HG03039 (cell line): Measurements from ENCODE around the gene SEMA7A.
"Not testable (repeated sequence)": the region's sequence is repeated elsewhere in the genome, so short reads cannot be mapped to it uniquely, and the experiment has no call there.

ENCODE experiments used
- ATAC-seq: cut with Tn5 transposase; IDR thresholded peaks from one replicate; pipeline ENCODE4 v1.9.1; 2021; ENCODE audit warnings: mild to moderate bottlenecking, moderate library complexity; ENCODE audit not compliant: unreplicated experiment

SEMA7A gene

DNA sequence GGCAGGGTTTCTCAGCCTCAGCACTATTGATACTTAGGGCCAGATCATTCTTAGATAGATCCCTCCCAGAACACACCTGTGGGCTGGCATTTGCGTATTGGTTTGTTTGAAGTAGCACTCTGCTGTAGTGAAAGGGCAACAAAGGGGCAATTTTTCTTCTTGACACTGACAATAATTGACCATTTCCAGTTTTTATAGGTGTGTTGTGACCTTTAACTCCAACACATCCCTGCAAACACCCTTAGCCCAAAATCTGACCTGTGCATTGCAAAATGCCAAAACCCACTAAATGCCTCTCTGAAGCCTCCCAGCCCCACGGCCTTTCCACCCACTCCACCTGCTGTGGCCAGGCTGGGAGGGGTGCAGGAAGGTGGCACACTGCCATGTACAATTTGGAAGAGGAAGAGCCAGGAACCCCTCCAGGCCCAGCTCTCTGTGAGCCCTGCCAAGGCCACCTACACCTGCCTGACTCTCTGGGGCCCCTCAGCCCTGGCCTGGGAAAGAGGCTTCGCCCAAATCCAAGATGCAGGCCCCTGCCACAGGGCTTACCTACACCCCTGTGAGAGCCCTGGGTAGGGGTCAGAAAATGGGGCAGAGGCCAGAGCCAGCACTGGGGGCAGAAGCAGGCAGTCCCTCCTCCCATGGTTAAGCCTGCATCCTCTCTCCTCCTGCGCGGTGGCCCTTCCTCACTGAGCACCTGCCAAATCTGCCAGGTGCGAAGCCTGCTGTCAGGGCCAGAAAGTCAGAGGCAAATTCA is 56.8 kb downstream of the SEMA7A start:
- no peak for ATAC-seq

DNA sequence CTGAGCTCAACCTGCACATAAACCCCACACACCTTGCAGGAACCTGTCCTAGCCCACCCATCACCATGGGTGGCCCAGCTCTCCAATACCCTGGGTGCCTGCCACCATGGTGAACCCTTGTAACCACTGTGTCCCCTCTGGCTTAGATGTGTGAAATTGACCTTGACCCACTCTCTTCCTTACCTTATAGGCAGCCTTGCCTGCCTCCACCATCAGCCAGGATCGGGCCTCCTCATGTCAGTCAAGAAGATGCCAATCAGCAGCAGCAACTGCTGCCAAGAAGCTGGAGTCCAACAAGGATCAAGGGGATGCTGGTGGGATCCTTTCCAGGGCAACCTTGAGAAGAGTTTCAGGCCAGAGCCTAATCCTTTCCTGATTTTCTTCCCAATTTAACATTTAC is 57.5 kb downstream of the SEMA7A start:
- ATAC-seq = no peak

DNA sequence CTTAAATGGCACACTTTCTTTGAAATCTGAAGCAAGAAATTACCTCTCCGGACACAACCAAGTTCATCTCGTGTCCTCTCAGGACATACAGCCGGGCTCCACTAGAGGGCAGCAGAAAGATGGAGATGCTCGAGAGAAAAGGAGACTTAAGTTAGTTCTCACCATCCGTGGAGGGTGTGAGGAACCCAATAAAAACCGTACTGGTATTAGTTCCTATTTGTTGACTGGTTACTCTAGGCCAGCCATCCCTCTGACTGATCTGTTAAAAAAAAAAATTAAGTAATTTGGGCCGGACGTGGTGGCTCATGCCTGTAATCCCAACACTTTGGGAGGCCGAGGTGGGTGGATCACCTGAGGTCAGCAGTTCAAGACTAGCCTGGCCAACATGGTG is 58.5 kb downstream of the SEMA7A start:
- no peak for ATAC-seq

DNA sequence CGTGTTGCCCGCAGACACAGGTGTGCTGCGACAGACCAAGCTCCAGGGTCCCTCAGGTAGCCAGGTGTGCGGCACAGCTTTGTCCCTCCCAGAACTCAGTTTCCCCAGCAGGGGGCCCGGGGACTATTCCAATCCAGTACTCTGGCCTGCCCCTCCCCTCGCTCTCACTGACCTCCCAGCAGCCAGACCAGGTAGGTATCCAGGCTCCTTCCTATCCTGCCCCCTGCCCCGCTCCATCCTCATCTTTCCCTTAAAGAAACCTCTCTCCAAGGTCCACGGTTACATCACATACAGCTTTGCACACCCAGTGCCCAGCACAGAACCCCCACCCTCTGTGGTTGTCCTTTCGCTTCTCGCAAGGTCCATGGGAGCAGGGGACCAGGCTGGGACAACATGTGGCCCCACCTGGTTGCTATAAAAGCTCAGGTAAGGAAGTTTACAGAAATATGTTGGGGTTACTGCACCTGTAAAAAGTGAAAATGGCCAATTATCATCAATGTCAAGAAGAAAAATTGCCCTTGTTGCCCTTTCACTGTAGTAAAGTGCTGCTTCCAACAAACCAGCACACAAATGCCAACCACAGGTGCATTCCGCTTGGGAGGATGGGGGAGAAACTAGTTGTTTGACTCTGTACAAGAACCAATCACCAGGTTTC is 59.0 kb downstream of the SEMA7A start:
- no peak for ATAC-seq

DNA sequence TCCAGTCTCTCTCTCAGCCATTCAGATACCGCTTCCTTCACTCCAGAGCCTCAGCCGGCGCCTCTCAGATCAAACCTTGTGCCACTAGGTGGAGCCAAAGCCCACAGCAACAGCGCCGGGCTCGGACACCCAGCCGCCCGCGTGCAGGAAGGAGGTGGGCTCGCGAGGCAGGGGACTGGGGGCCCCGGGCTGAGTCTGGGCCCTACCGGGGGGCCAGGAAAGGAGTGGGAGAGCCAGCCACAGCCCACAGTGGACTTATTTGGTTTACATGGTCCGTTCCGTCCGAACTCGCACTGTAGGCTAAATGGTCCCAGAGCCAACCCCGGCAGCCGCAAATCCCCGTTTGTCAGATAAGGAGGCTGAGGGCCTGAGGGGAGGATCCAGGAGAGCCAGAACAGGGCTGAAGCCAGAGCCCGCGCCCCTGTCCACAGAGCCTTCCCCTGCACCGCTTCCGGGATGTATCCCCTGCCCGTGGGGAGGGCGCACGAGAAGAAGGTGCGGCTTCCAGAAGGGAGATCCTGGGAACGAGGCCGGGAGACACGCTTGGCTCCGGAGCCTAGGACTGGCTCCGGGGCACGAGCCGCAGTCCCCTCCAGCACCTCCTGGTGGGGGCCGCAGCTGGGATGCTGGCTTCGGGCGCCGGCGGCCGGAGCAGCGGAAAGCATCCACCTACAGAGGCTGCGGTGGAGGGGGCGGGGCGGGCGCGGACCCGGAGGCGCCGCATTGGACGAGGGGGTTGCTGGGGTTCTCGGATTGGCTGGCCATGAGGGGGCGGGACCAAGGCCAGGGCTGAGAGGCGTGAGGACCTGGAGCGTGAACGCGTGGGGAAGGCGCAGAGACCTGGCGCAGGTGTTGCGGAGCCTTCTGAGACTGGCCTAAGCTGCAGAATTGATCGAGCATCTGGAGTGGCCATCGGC is 59.8 kb downstream of the SEMA7A start:
- ATAC-seq = peak; percentile 65

DNA sequence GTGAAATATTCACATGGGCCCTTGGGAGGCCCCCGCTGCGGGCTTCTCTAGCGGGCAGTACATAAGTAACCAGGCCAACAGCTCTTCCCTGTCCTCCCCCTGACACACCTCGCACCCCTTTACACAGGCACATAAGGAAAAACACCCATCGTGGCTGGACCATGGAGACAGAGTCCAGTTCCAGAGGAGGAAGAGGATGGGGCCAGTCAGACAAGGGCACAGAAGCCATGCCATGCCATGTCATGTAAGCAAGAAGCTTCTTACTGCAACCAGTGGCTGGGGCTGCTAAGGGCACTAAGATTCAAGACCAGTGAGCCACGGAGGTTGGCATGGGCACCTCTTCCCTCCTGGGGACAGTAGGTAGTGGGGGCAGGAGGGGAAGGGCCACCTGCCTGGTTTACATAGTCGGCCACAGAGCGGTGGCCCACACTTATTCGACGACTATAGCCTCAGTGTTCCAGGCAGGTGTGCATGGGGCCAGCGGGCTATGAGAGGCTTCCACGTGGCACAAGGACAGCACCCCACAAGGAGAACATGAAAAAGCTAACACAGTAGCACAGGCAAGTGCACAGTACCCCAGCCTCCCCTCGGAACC is 60.6 kb downstream of the SEMA7A start:
- no peak for ATAC-seq

DNA sequence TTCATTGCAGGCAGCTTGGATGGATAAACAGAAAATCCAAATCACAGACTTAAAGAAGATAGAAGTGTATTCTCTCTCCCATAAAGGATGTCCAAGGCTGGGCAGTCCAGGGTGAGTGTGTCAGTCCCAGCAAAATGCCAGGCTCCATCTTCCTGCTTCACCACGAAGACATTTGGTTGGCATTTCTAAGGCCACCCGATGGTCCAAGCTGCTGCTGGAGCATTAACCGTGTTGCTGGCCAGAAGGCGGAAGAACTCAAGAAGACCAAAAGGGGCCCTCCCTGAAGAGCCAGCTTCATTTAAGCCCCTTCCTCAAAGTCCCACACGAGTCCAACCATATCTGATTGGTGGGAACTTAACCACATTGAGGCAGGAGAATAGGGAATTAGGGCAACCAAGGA is 63.3 kb downstream of the SEMA7A start:
- ATAC-seq = no peak

DNA sequence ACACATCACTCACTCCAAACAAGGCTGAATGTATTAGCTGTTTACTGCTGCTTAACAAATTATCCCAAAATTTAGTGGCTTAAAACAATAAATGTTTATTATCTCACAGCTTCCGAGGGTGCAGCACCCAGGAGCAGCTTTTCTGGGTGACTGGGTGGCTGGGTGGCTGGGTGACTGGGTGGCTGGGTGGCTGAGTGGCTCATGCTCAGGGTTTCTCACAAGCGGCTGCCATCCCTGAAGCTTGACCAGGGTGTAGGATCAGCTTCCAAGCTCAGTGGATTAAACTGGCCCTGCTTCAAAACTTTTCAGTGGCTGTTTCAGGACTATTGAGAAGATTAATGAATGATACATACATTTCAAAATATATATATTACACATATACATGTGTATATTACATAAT is 64.0 kb downstream of the SEMA7A start:
- ATAC-seq = no peak

DNA sequence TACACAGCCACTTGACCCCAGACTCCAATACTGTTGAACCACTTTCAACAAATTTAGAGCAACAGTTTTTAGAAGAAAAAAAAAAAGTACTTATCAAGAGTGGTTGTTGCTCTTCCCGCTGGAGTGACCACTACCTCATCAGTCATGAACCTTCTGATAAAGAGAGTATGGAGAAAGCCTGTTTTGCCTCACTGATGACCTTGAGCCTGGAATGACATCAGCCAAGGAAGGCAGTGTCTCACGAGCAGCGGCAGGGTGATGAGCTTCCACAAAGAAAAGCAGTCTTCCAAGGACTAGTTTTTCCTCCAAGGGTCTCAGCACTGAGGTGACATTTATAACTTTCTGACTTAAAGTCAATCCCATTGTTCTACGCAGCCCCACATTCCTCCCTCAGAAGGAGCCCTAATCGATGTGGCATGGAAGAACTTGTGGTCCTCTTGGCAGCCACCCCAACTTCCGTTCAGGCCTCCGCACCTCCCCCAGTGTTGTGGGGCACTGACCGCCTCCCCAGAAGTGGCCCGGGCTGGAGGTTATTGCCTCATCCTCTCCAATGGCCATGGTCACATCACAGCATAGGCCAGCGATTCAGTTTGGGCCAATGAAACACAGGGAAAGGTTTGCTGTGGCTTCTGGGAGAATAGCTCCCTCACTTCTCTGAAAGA is 64.5 kb downstream of the SEMA7A start:
- ATAC-seq = no peak

DNA sequence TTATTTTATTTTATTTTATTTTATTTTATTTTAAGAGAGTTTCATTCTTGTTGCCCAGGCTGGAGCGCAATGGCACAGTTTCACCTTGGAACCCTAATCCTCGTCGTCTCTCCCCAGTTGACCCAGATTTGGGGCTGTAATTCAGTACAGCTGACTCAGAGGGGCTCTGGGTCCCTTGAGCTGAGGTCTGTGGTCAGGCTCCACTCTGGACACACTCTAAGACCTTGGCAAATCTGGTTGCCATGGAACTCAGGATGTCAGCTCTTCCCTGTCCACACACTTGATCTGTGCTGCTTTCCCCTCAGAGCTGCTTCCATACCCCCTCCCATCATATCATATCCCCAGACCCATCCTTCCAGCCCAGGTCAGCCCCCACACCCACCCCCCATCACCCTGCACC is 65.6 kb downstream of the SEMA7A start:
- ATAC-seq = no peak

DNA sequence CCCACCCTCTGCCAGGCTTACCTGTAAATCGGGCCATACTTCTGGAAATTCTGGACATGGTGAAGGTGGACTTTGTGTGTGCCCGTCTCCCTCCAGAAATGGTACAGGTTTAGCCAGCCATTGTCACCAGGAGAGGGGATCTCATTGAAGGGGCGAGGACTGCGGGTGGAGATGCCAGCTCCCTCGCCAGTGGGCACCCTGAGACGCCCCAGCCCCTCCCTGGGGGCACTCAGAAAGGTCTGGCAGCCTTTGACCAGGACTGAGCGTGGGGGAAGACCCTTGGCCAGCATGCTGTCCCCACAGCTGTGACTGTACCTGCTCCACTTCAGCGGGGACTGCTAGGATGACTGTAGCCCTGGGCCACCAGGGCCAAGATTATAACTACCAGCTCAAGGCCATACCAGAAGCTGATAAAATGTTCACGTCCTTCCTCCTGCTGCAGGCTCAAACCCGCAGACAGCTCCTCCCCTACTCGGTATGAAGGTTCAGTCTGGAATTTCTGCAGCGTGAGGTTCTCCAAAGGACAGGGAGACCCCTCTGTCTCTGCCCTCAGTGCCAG is 66.4 kb downstream of the SEMA7A start, which contains the start of gene CYP11A1:
TSS of gene CYP11A1 (minus strand) at position 351 of the 559 bp plus-strand sequence. CDS start at position 290, 61 bp downstream.
- ATAC-seq = no peak

DNA sequence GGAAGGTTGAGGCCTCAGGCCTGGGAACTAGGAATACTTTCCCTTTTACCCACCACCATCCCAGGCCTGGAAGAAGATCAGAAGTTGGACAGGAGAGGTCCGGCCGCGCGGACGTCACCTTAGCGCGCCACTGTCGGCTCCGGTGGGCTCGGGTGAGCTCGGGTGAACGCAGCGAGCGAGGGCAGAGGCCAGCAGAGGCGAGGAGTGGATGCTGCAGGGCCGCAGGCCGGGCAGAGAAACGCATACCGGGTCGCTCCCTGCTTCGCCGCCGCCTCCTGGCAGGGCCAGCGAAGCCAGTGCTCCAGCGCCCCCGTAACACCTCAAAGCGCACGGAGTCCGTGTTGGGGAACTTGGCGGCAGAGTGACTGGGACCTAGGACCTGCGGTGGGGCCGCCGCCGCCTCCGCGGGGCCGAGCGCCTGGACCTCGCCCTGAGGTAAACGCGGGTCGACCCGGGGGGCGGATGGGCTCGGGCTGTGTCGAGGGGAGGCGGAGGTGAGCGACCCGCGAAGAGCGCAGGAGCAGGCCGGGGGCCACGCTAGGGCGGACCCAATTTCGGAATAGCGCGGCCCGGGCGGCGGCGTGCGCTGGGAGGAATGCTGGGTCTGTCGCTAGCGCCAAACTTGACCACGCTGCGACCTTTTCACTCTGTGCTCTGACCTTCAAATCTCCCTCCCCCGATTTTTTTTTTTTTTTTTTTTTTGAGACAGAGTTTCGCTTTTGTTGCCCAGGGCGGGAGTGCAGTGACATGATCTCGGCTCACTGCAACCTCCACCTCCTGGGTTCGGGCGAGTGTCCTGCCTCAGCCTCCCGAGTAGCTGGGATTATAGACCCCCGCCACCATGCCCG is 67.9 kb downstream of the SEMA7A start:
- no peak for ATAC-seq

DNA sequence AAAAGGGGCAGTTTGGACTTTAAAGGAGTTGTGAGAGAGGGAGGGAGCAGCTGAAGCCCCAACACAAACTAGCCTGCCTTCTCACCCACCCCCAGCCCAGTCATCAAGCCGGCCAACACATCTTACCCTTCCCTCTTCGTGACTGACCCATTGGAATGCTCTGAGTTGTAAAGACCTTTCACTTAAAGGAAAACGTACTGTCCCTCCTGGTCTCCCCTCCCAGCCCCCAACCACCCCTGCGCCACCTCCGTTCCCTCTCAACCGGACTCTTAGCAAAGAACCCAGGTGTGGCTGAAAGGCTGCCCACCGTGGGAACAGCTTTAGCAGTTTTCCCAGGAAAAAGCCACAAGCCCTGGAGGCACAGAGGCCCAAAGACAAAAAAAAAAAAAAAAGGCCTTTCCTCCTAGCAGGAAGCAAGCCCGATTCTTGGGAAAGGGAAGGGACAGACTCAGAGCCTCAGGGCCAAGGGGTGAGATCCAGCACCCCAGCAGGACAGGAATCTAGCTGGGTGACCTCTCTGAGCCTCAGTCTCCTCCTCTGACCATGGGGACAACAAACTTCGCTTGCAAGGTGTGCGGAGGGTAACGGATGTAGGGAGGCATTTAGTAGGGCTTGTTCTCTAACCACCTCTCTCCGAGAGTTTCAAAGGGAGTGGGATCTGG is 68.7 kb downstream of the SEMA7A start:
- ATAC-seq = no peak

DNA sequence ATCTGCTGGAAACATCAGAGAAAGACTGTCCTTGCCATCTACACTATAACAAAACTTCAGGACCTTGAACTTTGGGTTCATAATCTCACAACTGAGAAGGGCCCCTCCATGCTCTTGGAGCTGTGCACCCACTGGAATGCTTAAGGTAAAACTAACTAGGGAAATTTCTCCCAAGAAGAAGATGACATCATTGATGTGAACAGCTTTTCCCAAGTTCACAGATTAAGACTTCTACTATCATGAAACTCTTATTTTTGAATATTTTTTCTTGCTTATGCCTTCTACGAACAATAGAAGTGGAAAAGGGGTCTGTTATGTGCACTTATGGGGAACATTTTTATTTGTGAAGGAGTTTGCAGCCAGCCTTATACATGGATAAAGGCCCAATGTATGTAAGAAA is 71.3 kb downstream of the SEMA7A start:
- no peak for ATAC-seq

DNA sequence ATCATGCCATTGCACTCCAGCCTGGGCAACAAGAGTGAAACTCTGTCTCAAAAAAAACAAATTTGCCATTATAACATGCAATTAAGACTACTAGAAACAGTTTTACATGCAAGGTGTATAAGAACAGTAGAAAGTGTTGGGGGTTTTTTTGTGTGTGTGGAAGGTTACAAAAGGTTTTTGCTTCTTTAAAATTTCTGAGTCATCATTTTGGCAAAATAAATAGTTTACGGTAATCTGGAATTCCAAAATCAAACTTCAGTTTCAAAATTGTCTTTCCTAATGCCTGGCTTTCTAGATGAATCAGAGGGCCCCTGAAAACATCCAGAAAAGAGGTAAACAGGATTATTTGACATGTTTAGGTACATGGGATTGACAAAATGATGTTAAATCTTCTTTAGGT is 72.9 kb downstream of the SEMA7A start:
- ATAC-seq = not testable (repeated sequence)

DNA sequence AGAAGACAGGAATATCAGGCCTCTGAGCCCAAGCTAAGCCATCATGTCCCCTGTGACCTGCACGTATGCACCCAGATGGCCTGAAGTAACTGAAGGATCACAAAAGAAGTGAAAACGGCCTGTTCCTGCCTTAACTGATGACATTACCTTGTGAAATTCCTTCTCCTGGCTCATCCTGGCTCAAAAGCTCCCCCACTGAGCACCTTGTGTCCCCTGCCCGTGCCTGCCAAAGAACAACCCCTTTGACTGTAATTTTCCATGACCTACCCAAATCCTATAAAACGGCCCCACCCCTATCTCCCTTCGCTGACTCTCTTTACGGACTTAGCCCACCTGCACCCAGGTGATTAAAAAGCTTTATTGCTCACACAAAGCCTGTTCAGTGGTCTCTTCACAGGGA is 74.4 kb downstream of the SEMA7A start:
- not testable (repeated sequence) for ATAC-seq
